Mammary epithelial cell (primary cell): ENCODE measurements around the gene ZNF839.
"Not testable (repeated sequence)": the region's sequence is repeated elsewhere in the genome, so short reads cannot be mapped to it uniquely, and the experiment has no call there.

Source experiments
- EZH2 ChIP-seq: IDR thresholded peaks from 2 replicates; pipeline ENCODE4 v1.6.1; 2012; ENCODE audit warnings: low read length, inconsistent platforms, borderline replicate concordance
- TF ChIP-seq, protein P1 (sequence below), 2 donors: IDR thresholded peaks in 1 of 2; conservative IDR thresholded peaks in 1 of 2; 2 replicates each; pipeline ENCODE4 v1.5.1; 2011 to 2012; ENCODE audit warnings: inconsistent platforms in 2 of 2, low read length in 2 of 2, mild to moderate bottlenecking in 2 of 2, control low read depth in 1 of 2, low read depth in 1 of 2; ENCODE audit not compliant: insufficient read depth in 1 of 2; ENCODE audit errors: extremely low read depth in 1 of 2

DNA sequence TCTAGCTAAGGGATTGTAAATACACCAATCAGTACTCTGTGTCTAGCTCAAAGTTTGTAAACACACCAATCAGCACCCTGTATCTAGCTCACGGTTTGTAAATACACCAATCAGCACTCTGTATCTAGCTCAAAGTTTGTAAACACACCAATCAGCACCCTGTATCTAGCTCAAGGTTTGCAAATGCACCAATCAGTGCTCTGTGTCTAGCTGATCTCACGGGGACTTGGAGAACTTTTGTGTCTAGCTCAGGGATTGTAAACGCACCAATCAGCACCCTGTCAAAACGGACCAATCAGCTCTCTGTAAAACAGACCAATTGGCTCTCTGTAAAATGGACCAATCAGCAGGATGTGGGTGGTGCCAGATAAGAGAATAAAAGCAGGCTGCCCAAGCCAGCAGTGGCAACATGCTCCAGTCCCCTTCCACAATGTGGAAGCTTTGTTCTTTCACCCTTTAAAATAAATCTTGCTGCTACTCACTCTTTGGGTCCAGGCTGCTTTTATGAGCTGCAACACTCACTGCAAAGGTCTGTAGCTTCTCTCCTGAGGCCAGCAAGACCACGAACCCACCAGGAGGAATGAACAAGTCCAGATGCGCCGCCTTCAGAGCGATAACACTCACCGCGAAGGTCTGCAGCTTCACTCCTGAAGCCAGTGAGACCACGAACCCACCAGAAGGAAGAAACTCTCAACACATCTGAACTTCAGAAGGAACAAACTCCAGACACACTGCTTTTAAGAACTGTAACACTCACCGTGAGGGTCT is 21.1 kb upstream of the ZNF839 start:
- TF ChIP-seq, protein P1, sequence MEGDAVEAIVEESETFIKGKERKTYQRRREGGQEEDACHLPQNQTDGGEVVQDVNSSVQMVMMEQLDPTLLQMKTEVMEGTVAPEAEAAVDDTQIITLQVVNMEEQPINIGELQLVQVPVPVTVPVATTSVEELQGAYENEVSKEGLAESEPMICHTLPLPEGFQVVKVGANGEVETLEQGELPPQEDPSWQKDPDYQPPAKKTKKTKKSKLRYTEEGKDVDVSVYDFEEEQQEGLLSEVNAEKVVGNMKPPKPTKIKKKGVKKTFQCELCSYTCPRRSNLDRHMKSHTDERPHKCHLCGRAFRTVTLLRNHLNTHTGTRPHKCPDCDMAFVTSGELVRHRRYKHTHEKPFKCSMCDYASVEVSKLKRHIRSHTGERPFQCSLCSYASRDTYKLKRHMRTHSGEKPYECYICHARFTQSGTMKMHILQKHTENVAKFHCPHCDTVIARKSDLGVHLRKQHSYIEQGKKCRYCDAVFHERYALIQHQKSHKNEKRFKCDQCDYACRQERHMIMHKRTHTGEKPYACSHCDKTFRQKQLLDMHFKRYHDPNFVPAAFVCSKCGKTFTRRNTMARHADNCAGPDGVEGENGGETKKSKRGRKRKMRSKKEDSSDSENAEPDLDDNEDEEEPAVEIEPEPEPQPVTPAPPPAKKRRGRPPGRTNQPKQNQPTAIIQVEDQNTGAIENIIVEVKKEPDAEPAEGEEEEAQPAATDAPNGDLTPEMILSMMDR (conservative IDR thresholded peaks at IDR 0.05 in 1 of 2, IDR thresholded peaks at IDR 0.05 in 1 of 2; ENCODE audit: extremely low read depth in 1 of 2, insufficient read depth in 1 of 2, low read depth in 1 of 2, low read length in 2 of 2), result not testable (repeated sequence)
- not testable (repeated sequence) for TF ChIP-seq EZH2
